HUES48 (cell line): ENCODE measurements around the gene HAUS2.
"Not testable (repeated sequence)": the region's sequence is repeated elsewhere in the genome, so short reads cannot be mapped to it uniquely, and the experiment has no call there.

Experiments used
- H3K27ac ChIP-seq: one replicate; pipeline ENCODE4 v1.7.0; 2013; ENCODE audit warnings: low read depth, low read length, inconsistent platforms
- H3K27me3 ChIP-seq: 2 replicates; pipeline ENCODE4 v1.6.1; 2013; ENCODE audit warnings: mild to moderate bottlenecking, low read length; ENCODE audit not compliant: control insufficient read depth, insufficient read depth
- H3K36me3 ChIP-seq: 2 replicates; pipeline ENCODE4 v1.6.1; 2013; ENCODE audit warnings: low read length; ENCODE audit not compliant: control insufficient read depth, insufficient read depth
- H3K4me1 ChIP-seq: 2 replicates; pipeline ENCODE4 v1.6.1; 2013; ENCODE audit warnings: mild to moderate bottlenecking, low read length; ENCODE audit not compliant: control insufficient read depth, insufficient read depth
- H3K4me3 ChIP-seq: 2 replicates; pipeline ENCODE4 v1.5.1; 2013; ENCODE audit warnings: mild to moderate bottlenecking, low read depth, low read length
- H3K9ac ChIP-seq: 2 replicates; pipeline ENCODE4 v1.6.1; 2013; ENCODE audit warnings: mild to moderate bottlenecking, low read depth, low read length, moderate library complexity
- H3K9me3 ChIP-seq: 2 replicates; pipeline ENCODE4 v1.6.1; 2013; ENCODE audit warnings: low read length; ENCODE audit not compliant: control insufficient read depth, insufficient read depth

HAUS2 gene

DNA sequence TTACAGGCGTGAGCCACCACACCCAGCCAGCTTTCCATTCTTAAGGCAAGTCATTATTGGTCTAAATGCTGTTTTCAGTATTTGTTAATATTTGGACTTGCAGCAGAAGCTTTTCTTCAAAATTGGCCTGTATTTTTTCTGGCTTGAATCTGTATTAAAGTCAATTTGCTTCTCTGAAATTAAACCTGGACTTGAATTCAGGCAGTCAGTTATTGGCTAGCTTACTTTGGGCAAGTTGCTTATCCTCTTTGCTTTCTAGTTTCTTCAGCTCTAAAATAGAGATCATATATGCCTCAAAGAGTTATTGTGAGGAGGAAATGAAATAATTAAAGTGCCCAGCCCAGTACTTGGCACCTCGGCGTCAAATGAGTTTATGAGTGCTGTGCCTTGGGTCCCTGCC lies 44.1 kb downstream of the HAUS2 start:
- peaks cover 3% of the 10 kb centered on the region; the same call in 1 of the 2 replicates for H3K4me1 ChIP-seq
- no peaks in the 10 kb centered on the region for H3K9me3 ChIP-seq

GRCh38 chr15:42593143-42593542 lies 44.5 kb downstream of the HAUS2 start:
- H3K9ac ChIP-seq: no peak overlapping the region
- peaks cover 3% of the 10 kb centered on the region; the same call in 1 of the 2 replicates for H3K4me1 ChIP-seq
- H3K9me3 ChIP-seq: no peaks in the 10 kb centered on the region
- no peak overlapping the region for H3K4me3 ChIP-seq
- no peaks in the 10 kb centered on the region for H3K27me3 ChIP-seq
- no peak overlapping the region for H3K27ac ChIP-seq
- H3K36me3 ChIP-seq: no peaks in the 10 kb centered on the region

More for the DNA sequence above, 44.1 kb downstream of the HAUS2 start:
- Histone ChIP-seq H3K27ac (no peak overlapping the region), H3K36me3 (no peaks in the 10 kb centered on the region), H3K27me3 (no peaks in the 10 kb centered on the region), H3K4me3 (no peak overlapping the region), H3K9ac (no peak overlapping the region)

GRCh38 chr15:42594095-42594494 lies 45.5 kb downstream of the HAUS2 start:
- no peak overlapping the region for H3K9ac ChIP-seq
- H3K9me3 ChIP-seq: no peaks in the 10 kb centered on the region
- peaks cover 3% of the 10 kb centered on the region; the same call in 1 of the 2 replicates for H3K4me1 ChIP-seq
- no peaks in the 10 kb centered on the region for H3K27me3 ChIP-seq
- no peak overlapping the region for H3K27ac ChIP-seq
- no peak overlapping the region for H3K4me3 ChIP-seq
- no peaks in the 10 kb centered on the region for H3K36me3 ChIP-seq

DNA sequence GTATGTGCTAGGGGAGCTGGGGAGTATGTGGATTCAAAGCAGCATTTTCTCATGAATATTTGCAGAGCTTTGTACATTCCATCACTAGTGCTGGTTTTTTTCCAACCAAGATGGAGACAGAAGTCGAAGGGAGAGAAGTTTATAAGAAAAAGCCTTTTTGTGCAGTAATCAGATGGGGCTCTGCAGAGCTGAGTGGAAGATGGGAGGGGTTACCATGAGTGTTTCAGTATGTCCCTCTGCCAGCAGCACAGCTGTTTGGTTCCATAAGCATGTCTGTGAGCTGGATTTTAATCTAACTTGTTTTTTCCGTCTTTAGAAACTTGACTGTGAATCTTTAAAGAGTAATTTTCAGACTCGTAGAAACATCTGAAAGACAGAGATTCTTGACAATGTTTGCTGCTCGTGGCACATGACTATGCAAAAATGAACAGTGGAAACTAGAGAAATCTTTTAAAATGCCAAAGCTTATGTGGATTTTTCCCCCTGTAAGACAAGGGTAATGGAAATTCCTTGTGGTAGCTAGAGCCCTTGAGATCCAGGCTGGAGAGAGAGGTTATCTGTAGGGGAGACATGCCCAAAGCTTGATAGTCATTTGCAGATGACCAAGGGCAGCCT lies 47.1 kb downstream of the HAUS2 start:
- Histone ChIP-seq H3K4me3 (no peak overlapping the region), H3K4me1 (peaks cover 3% of the 10 kb centered on the region; the same call in 1 of the 2 replicates), H3K9ac (no peak overlapping the region), H3K9me3 (no peaks in the 10 kb centered on the region), H3K27me3 (no peaks in the 10 kb centered on the region), H3K36me3 (no peaks in the 10 kb centered on the region), H3K27ac (no peak overlapping the region)

DNA sequence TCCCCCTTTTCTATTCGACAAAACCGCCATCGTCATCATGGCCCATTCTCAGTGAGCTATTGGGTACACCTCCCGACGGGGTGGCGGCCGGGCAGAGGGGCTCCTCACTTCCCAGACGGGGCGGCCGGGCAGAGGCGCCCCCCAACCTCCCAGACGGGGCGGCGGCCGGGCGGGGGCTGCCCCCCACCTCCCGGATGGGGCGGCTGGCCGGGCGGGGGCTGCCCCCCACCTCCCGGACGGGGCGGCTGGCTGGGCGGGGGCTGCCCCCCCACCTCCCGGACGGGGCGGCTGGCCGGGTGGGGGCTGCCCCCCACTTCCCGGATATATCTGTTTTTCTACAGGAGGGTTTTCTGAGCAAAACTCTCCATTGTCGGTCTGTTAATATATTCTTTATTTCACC lies 52.7 kb downstream of the HAUS2 start:
- not testable (repeated sequence) for H3K4me3 ChIP-seq, H3K27me3 ChIP-seq, H3K36me3 ChIP-seq, H3K27ac ChIP-seq, H3K9me3 ChIP-seq, H3K4me1 ChIP-seq, H3K9ac ChIP-seq

- no peaks in the 10 kb centered on the region for H3K27me3 ChIP-seq
- H3K4me3 ChIP-seq: no peak overlapping the region
- H3K4me1 ChIP-seq: no peaks in the 10 kb centered on the region
- H3K9me3 ChIP-seq: peaks cover 8% of the 10 kb centered on the region; the same call in 1 of the 2 replicates
- H3K9ac ChIP-seq: no peak overlapping the region
- H3K27ac ChIP-seq: no peak overlapping the region
- H3K36me3 ChIP-seq: no peaks in the 10 kb centered on the region
Measured at GRCh38 chr15:42602501-42602900, 53.9 kb downstream of the HAUS2 start.

- Histone ChIP-seq H3K27me3 (no peaks in the 10 kb centered on the region), H3K4me1 (no peaks in the 10 kb centered on the region), H3K36me3 (no peaks in the 10 kb centered on the region), H3K9ac (no peak overlapping the region), H3K4me3 (no peak overlapping the region), H3K9me3 (peaks cover 8% of the 10 kb centered on the region; the same call in 1 of the 2 replicates), H3K27ac (no peak overlapping the region)
Measured at GRCh38 chr15:42603978-42604377, 55.3 kb downstream of the HAUS2 start.

GRCh38 chr15:42604894-42605744 lies 56.5 kb downstream of the HAUS2 start:
- Histone ChIP-seq H3K4me1 (no peaks in the 10 kb centered on the region), H3K9ac (no peak overlapping the region), H3K27ac (no peak overlapping the region)

DNA sequence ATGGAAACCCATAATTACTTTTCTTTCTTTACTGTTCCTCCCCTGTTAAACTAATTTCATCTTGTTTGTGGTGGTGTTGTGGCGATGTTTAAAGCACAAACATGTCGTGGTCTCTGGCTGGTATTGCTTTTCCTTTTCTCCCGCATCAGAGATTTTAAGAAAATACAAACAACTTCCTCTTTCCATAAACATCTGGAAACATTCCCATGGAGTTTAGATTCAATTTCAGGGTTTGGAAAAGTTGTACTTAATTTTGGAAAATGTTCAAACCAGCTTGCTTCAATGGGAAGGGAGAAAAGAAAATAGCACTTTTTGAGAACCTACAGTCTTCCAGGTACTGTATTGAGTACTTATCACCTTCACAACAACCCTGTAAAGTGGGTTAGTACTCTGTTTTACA lies 57.2 kb downstream of the HAUS2 start:
- H3K4me3 ChIP-seq: no peak overlapping the region
- H3K9ac ChIP-seq: no peak overlapping the region
- H3K27me3 ChIP-seq: no peaks in the 10 kb centered on the region
- H3K36me3 ChIP-seq: no peaks in the 10 kb centered on the region
- H3K4me1 ChIP-seq: no peaks in the 10 kb centered on the region
- H3K9me3 ChIP-seq: peaks cover 8% of the 10 kb centered on the region; the same call in 1 of the 2 replicates
- no peak overlapping the region for H3K27ac ChIP-seq

More at GRCh38 chr15:42604894-42605744, 56.5 kb downstream of the HAUS2 start:
- Histone ChIP-seq H3K36me3 (no peaks in the 10 kb centered on the region), H3K9me3 (peaks cover 8% of the 10 kb centered on the region; the same call in 1 of the 2 replicates), H3K4me3 (no peak overlapping the region), H3K27me3 (no peaks in the 10 kb centered on the region)

GRCh38 chr15:42608110-42608531 lies 59.5 kb downstream of the HAUS2 start:
- no peaks in the 10 kb centered on the region for H3K4me1 ChIP-seq
- H3K9me3 ChIP-seq: no peaks in the 10 kb centered on the region
- H3K9ac ChIP-seq: no peak overlapping the region
- H3K27me3 ChIP-seq: no peaks in the 10 kb centered on the region
- H3K36me3 ChIP-seq: no peaks in the 10 kb centered on the region
- H3K4me3 ChIP-seq: no peak overlapping the region
- H3K27ac ChIP-seq: no peak overlapping the region
